Stimulated activated CD4-positive, alpha-beta T cell treated with anti-CD3 and anti-CD28 coated beads, Interleukin-4, amount 100 ng/mL, for 4 hours (primary cell): ENCODE measurements around the gene DDX19B.
"Not testable (repeated sequence)": the region's sequence is repeated elsewhere in the genome, so short reads cannot be mapped to it uniquely, and the experiment has no call there.

Source experiments
- DNase-seq, 2 experiments: peaks; one replicate each; pipeline ENCODE4 v3.0.0-alpha.2; 2020

DDX19B gene

GRCh38 chr16:70289229-70290094, 9.5 kb upstream of the DDX19B start, which contains the start of gene AARS1:
Gene AARS1, minus strand, starts transcription at chr16:70289506. Its CDS starts 6,743 bp downstream, at chr16:70282763.
- peak; percentile 89 to 97 for DNase-seq

GRCh38 chr16:70290949-70291519, 8.0 kb upstream of the DDX19B start:
- no peak for DNase-seq

- not testable (repeated sequence) for DNase-seq
These were observed 6.8 kb upstream of the DDX19B start for GRCh38 chr16:70292148-70292547.

GRCh38 chr16:70294385-70295025, 4.5 kb upstream of the DDX19B start:
- DNase-seq: no peak

- no peak for DNase-seq
These were observed 3.4 kb upstream of the DDX19B start for GRCh38 chr16:70295634-70296033.

GRCh38 chr16:70301121-70301520, 2.1 kb downstream of the DDX19B start:
- no peak for DNase-seq

- no peak for DNase-seq
These were observed 3.8 kb downstream of the DDX19B start for GRCh38 chr16:70302745-70303144.

- no peak for DNase-seq
These were observed 6.0 kb downstream of the DDX19B start for GRCh38 chr16:70304892-70305448.

GRCh38 chr16:70306880-70307279, 7.9 kb downstream of the DDX19B start:
- DNase-seq: no peak

- DNase-seq: not testable (repeated sequence)
These were observed 8.7 kb downstream of the DDX19B start for GRCh38 chr16:70307726-70308125.

GRCh38 chr16:70320121-70320520, 21.1 kb downstream of the DDX19B start:
- DNase-seq: no peak

- no peak for DNase-seq
These were observed 26.2 kb downstream of the DDX19B start for GRCh38 chr16:70324998-70325747.

- no peak for DNase-seq
These were observed 32.1 kb downstream of the DDX19B start for GRCh38 chr16:70331091-70331490.

- peak in 1 of 2 experiments; percentile 7 for DNase-seq
These were observed 32.8 kb downstream of the DDX19B start for GRCh38 chr16:70331588-70332358.

GRCh38 chr16:70332728-70333127, 33.7 kb downstream of the DDX19B start:
- DNase-seq: not testable (repeated sequence)

- DNase-seq: no peak
These were observed 38.8 kb downstream of the DDX19B start for GRCh38 chr16:70337814-70338213.

- DNase-seq: no peak
These were observed 42.6 kb downstream of the DDX19B start for GRCh38 chr16:70341600-70341999.

GRCh38 chr16:70342016-70342415, 43.0 kb downstream of the DDX19B start:
- no peak for DNase-seq

- DNase-seq: no peak
These were observed 46.9 kb downstream of the DDX19B start for GRCh38 chr16:70345840-70346239.

GRCh38 chr16:70348991-70349390, 50.0 kb downstream of the DDX19B start:
- DNase-seq: no peak

GRCh38 chr16:70349783-70350182, 50.8 kb downstream of the DDX19B start:
- DNase-seq: no peak

- DNase-seq: no peak
These were observed 60.6 kb downstream of the DDX19B start for GRCh38 chr16:70359552-70359951.
